ENCODE measurements around the gene TMEM121B.

DNA sequence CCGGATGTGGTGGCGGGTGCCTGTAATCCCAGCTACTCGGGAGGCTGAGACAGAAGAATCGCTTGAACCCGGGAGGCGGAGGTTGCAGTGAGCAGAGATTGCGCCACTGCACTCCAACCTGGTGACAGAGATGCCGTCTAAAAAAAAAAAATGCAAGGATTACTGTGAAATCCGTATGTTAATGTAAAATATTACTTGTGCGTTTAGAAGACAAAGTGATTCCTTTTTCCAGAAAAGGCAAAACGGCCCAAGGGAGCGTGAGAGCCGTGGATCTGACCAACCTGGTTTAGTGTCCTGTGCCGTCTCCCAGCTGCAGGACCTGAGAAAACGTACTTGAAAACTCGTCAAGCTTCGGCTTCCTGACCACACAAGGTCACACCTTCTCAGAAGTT, 37.0 kb upstream of the TMEM121B start:
- TF ChIP-seq POLR2A (IDR thresholded peaks at IDR 0.05; ENCODE audit: low read length) = no peak
- TF ChIP-seq GATA1 (IDR thresholded peaks at IDR 0.05; ENCODE audit: low read depth, low read length) = no peak
